Left ventricle myocardium inferior (tissue), 1 donor: Measurements from ENCODE around the gene ZDHHC14. TPM values are rescaled to one million over a fixed set of nuclear protein-coding genes. Genes with fewer than 3 reads are reported as not detected.

Source experiments
- DNase-seq: peaks from one replicate; pipeline ENCODE4 v3.0.0-alpha.2; 2020
- H3K27ac ChIP-seq: fragments of 200-600 bp; replicated peaks from 2 replicates; pipeline ENCODE4 v1.8.0; 2021
- H3K27me3 ChIP-seq: fragments of 200-600 bp; 2 replicates; pipeline ENCODE4 v1.8.0; 2021; ENCODE audit warnings: low read depth
- H3K36me3 ChIP-seq: fragments of 200-600 bp; 2 replicates; pipeline ENCODE4 v1.8.0; 2021
- H3K4me1 ChIP-seq: fragments of 200-600 bp; 2 replicates; pipeline ENCODE4 v1.8.0; 2021
- H3K4me3 ChIP-seq: fragments of 200-600 bp; 2 replicates; pipeline ENCODE4 v1.8.0; 2021; ENCODE audit warnings: mild to moderate bottlenecking, moderate library complexity
- H3K9me3 ChIP-seq: fragments of 200-600 bp; replicated peaks from 2 replicates; pipeline ENCODE4 v1.8.0; 2021
- CTCF ChIP-seq: fragments of 200-600 bp; IDR thresholded peaks from 2 replicates; pipeline ENCODE4 v1.8.0; 2021; ENCODE audit warnings: antibody characterized with exemption, mild to moderate bottlenecking, borderline replicate concordance
- intact Hi-C: fragments of 100-400 bp; cut with micrococcal nuclease; formaldehyde crosslinking; loops from one replicate; pipeline ENCODE4 v1.11.0; 2022
- microRNA-seq: library from miRNA; unstranded; fragments of <30 nt; microRNA quantifications from one replicate; pipeline ENCODE4 v1.2.0, GENCODE V29; 2020
- total RNA-seq: library from RNA; stranded (reverse); fragmentation: NEBNext Ultra II Directional; extraction: Animal tissue kit (Norgen Biotek cat#: 25700); gene quantifications from one replicate; pipeline ENCODE4 v1.2.1, GENCODE V29; 2021
- donor health status: DM: no; HTN: yes; CAD: no; lungs with severe emphysema.

Gene ZDHHC14
- total RNA-seq, 1 donor from 2014 or later = 10.0 TPM

DNA sequence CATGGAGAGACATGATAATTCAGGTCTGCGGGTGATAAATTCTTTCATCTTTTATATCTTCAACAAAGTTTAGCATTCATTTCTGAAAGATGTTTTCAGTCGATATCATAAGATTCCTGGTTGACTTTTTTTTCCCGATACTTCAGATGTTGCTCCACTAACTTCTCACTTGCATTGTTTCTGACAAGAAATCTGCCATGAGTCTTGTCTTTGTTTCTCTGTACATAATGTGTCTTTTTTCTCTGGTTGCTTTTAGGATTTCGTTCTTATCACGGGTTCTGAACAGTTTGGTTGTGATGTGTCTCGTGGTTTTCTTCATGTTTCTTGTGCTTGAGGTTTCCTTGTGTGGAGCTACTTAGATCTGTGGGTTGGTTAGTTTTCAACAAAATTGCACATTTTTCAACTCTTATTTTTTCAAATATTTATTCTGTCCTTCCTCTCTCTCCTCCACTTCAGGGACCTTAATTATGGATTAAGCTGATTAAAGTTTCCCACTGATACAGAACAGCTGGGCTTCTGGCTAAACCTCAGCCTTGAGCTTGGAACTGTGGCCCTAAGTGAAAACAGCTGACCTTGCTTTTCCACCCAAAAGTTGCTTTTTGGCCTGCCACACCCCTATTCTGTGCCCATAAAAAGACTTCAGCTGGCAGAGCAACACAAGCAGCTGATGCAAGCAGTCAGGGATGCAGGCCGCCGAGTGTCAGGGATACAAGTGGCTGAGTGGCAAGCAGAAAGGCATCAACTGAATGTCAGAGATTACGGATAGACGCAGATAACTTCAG, 344.2 kb downstream of the ZDHHC14 start:
- intact Hi-C loops = no loop called here
- Histone ChIP-seq H3K27ac (peak overlapping the region; percentile 70), H3K4me3 (no peak overlapping the region), H3K4me1 (peaks cover 15% of the 10 kb centered on the region), H3K9me3 (peaks cover 25% of the 10 kb centered on the region), H3K36me3 (no peaks in the 10 kb centered on the region), H3K27me3 (no peaks in the 10 kb centered on the region)
- TF ChIP-seq CTCF = no peak
- peak; percentile 27 for DNase-seq

- H3K4me1 ChIP-seq = peaks cover 15% of the 10 kb centered on the region
- intact Hi-C loops = no loop called here
- H3K27me3 ChIP-seq = no peaks in the 10 kb centered on the region
- H3K9me3 ChIP-seq = peaks cover 25% of the 10 kb centered on the region
- no peak overlapping the region for H3K4me3 ChIP-seq
- peak overlapping the region; percentile 70 for H3K27ac ChIP-seq
- no peak for DNase-seq
- no peaks in the 10 kb centered on the region for H3K36me3 ChIP-seq
- TF ChIP-seq CTCF = no peak
Observed at GRCh38 chr6:157725836-157726235, 344.8 kb downstream of the ZDHHC14 start.

DNA sequence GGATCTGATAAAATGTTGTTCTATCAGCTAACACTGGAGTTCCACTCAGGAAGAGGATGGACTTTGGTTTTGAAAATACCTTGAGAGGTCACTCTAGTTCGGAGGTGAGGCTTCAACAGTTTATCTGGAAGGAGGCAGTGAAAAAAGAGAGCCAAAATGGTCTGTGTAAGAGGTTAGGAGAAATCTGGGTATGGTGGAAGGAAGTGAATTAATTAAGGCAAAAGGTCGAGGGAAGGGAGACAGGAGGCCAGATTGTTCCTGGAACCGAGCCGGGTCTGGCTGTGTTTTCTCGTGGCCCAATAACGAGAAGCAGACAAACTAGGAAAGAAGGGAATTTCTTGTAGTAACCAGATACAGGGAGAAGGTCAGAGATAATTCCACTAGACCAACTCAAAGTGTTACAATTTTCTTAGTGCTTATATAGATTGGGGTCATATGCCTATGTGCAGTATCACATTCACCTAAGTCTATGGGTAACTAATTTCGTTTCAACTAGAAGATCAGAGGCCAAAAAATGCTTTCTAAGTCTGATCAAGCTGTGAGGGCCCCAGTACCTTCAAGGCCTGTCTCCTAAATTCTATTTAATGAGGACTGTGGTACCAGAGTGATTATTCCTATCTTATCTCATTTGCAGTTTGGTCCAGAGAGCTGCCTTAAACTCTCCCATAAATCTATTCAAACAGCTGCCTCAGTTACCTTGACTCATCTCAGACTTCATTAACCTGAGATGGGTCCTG, 346.1 kb downstream of the ZDHHC14 start:
- peak overlapping the region; percentile 70 for H3K27ac ChIP-seq
- H3K4me3 ChIP-seq = no peak overlapping the region
- H3K36me3 ChIP-seq = no peaks in the 10 kb centered on the region
- intact Hi-C loops = no loop called here
- peak; percentile 78 for DNase-seq
- H3K4me1 ChIP-seq = peaks cover 15% of the 10 kb centered on the region
- TF ChIP-seq CTCF = no peak
- peaks cover 25% of the 10 kb centered on the region for H3K9me3 ChIP-seq
- H3K27me3 ChIP-seq = no peaks in the 10 kb centered on the region

Small RNA genes lying within 50 kb of the gene (microRNA-seq; reads per million reads assigned to microRNA genes)
- not detected for gene MIR3692

Other genes starting within 250 kb of the ZDHHC14 start
- 19.8 TPM for gene TMEM242, start 57.7 kb upstream of the ZDHHC14 start, total RNA-seq